Immature natural killer cell (primary cell): ENCODE measurements around the gene PYGO1. TPM values are rescaled to one million over a fixed set of nuclear protein-coding genes. Genes with fewer than 3 reads are reported as not detected.

Experiments used
- DNase-seq, 3 donors: peaks; one replicate each; pipeline ENCODE4 v3.0.0; 2022; ENCODE audit warnings: mixed read lengths in 1 of 3
- H3K27ac Mint-ChIP-seq, 6 donors: one replicate each; pipeline ENCODE4 v1.8.0; 2020; ENCODE audit warnings: mixed read lengths in 6 of 6, mild to moderate bottlenecking in 5 of 6, inconsistent platforms in 4 of 6, moderate library complexity in 3 of 6
- H3K27me3 Mint-ChIP-seq, 3 donors: one replicate each; pipeline ENCODE4 v1.8.0; 2020 to 2021; ENCODE audit warnings: low read depth in 3 of 3, mild to moderate bottlenecking in 3 of 3, mixed read lengths in 3 of 3, moderate library complexity in 3 of 3, inconsistent platforms in 1 of 3
- H3K36me3 Mint-ChIP-seq, 3 donors: one replicate each; pipeline ENCODE4 v1.8.0; 2020; ENCODE audit warnings: mixed read lengths in 3 of 3, inconsistent platforms in 2 of 3, mild to moderate bottlenecking in 2 of 3
- H3K4me1 Mint-ChIP-seq, 2 donors: one replicate each; pipeline ENCODE4 v1.8.0; 2020; ENCODE audit warnings: inconsistent platforms in 2 of 2, mild to moderate bottlenecking in 2 of 2, mixed read lengths in 2 of 2, moderate library complexity in 1 of 2
- H3K4me3 Mint-ChIP-seq, 5 donors: one replicate each; pipeline ENCODE4 v1.8.0; 2020; ENCODE audit warnings: mild to moderate bottlenecking in 5 of 5, mixed read lengths in 5 of 5, inconsistent platforms in 3 of 5, moderate library complexity in 3 of 5
- H3K9me3 Mint-ChIP-seq, 6 donors: one replicate each; pipeline ENCODE4 v1.8.0; 2020; ENCODE audit warnings: mild to moderate bottlenecking in 6 of 6, mixed read lengths in 6 of 6, inconsistent platforms in 4 of 6, moderate library complexity in 3 of 6
- polyA plus RNA-seq, 3 donors: library from polyadenylated mRNA; unstranded; fragments of 300-500 nt; fragmentation: Illumina TruSeq; gene quantifications; one replicate each; pipeline ENCODE4 v1.2.3, GENCODE V29; 2021

The PYGO1 gene
- polyA plus RNA-seq = not detected

GRCh38 chr15:55588070-55588814 is at the start of gene PYGO1:
TSS of gene PYGO1 (minus strand) at chr15:55588345. CDS start at chr15:55587883, 462 bp downstream.
- H3K36me3 Mint-ChIP-seq = no peaks in the 10 kb centered on the region
- H3K4me1 Mint-ChIP-seq = peaks cover 4 to 6% of the 10 kb centered on the region in 2 donors
- peak; percentile 8 to 19 (median 11) for DNase-seq
- peak within 1 kb of the TSS; percentile 74 to 80 (median 77) for H3K4me3 Mint-ChIP-seq
- peaks cover 3 to 17% (median 5%) of the 10 kb centered on the region in 3 donors for H3K27me3 Mint-ChIP-seq
- H3K9me3 Mint-ChIP-seq = no peaks in the 10 kb centered on the region
- H3K27ac Mint-ChIP-seq = no peak within 1 kb of the TSS

- DNase-seq = no peak
- H3K9me3 Mint-ChIP-seq = peaks cover 0 to 2% (median 0%) of the 10 kb centered on the region in 6 donors
- H3K4me3 Mint-ChIP-seq = no peak overlapping the region
- H3K36me3 Mint-ChIP-seq = no peaks in the 10 kb centered on the region
- H3K27me3 Mint-ChIP-seq = peaks cover 0 to 5% (median 3%) of the 10 kb centered on the region in 3 donors
- no peaks in the 10 kb centered on the region for H3K4me1 Mint-ChIP-seq
- H3K27ac Mint-ChIP-seq = no peak overlapping the region
Measured at GRCh38 chr15:55637086-55637485, 48.9 kb upstream of the PYGO1 start.

DNA sequence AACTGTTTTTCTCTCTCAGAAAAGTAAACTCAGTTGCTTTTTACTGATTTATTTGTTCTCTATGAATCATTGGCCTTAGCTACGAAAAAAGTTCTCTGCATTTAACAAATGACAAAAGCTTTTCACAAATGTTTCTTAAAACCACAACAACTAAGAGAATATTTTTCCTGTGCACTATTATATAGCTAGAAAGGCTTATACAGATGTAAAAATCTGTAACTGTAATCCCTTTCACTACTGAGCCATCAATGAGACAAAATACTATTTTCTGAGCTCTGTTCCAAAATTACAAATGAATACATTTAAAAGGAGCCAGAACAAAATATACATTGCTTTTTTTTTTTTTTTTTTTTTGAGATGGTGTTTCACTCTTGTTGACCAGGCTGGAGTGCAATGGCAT is 45.6 kb upstream of the PYGO1 start:
- peaks cover 1 to 5% (median 2%) of the 10 kb centered on the region in 3 donors for H3K27me3 Mint-ChIP-seq
- no peak overlapping the region for H3K4me3 Mint-ChIP-seq
- H3K27ac Mint-ChIP-seq = no peak overlapping the region
- no peak for DNase-seq
- no peaks in the 10 kb centered on the region for H3K36me3 Mint-ChIP-seq
- no peaks in the 10 kb centered on the region for H3K4me1 Mint-ChIP-seq
- peaks cover 0 to 2% (median 0%) of the 10 kb centered on the region in 6 donors for H3K9me3 Mint-ChIP-seq

DNA sequence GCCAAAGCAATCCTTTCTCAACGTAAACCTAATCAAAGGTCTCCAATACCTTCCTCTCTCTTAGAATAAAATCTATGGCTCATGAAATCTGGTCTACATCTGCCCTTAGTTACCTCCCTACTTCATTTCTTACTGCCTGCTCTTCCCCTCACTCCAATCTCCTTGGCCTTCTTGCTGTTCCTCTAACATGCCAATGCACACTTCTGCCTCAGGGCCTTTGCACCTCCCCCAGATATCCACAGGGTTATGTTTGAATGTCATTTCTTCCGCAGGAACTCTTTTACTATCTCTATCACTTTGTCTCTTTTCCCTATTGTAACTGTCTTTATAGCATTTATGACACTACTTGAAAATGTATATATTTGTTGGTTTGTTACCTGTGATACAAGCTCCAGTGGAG is 44.3 kb upstream of the PYGO1 start:
- no peaks in the 10 kb centered on the region for H3K36me3 Mint-ChIP-seq
- peaks cover 0 to 2% (median 0%) of the 10 kb centered on the region in 6 donors for H3K9me3 Mint-ChIP-seq
- DNase-seq = no peak
- H3K4me1 Mint-ChIP-seq = no peaks in the 10 kb centered on the region
- peaks cover 1 to 4% (median 2%) of the 10 kb centered on the region in 3 donors for H3K27me3 Mint-ChIP-seq
- no peak overlapping the region for H3K27ac Mint-ChIP-seq
- no peak overlapping the region for H3K4me3 Mint-ChIP-seq

- H3K27me3 Mint-ChIP-seq = peaks cover 1 to 3% (median 2%) of the 10 kb centered on the region in 3 donors
- no peaks in the 10 kb centered on the region for H3K4me1 Mint-ChIP-seq
- no peaks in the 10 kb centered on the region for H3K9me3 Mint-ChIP-seq
- no peak for DNase-seq
- H3K36me3 Mint-ChIP-seq = no peaks in the 10 kb centered on the region
- H3K4me3 Mint-ChIP-seq = no peak overlapping the region
- no peak overlapping the region for H3K27ac Mint-ChIP-seq
Measured at GRCh38 chr15:55630858-55631257, 42.7 kb upstream of the PYGO1 start.

- H3K4me3 Mint-ChIP-seq = no peak overlapping the region
- no peaks in the 10 kb centered on the region for H3K4me1 Mint-ChIP-seq
- DNase-seq = no peak
- H3K9me3 Mint-ChIP-seq = no peaks in the 10 kb centered on the region
- H3K27me3 Mint-ChIP-seq = peaks cover 0 to 2% (median 1%) of the 10 kb centered on the region in 3 donors
- H3K36me3 Mint-ChIP-seq = no peaks in the 10 kb centered on the region
- no peak overlapping the region for H3K27ac Mint-ChIP-seq
Measured at GRCh38 chr15:55628369-55628730, 40.2 kb upstream of the PYGO1 start.

- H3K4me3 Mint-ChIP-seq = no peak overlapping the region
- no peak for DNase-seq
Measured at GRCh38 chr15:55627730-55628368, 39.7 kb upstream of the PYGO1 start.

GRCh38 chr15:55619783-55620182 is 31.6 kb upstream of the PYGO1 start:
- Mint-ChIP-seq H3K27me3 (peaks cover 4 to 9% (median 8%) of the 10 kb centered on the region in 3 donors), H3K27ac (no peak overlapping the region), H3K9me3 (no peaks in the 10 kb centered on the region), H3K4me3 (no peak overlapping the region), H3K36me3 (no peaks in the 10 kb centered on the region), H3K4me1 (no peaks in the 10 kb centered on the region)
- DNase-seq = no peak

More at GRCh38 chr15:55627730-55628368, 39.7 kb upstream of the PYGO1 start:
- Mint-ChIP-seq H3K9me3 (no peaks in the 10 kb centered on the region), H3K27me3 (peaks cover 0 to 2% (median 1%) of the 10 kb centered on the region in 3 donors), H3K27ac (peak overlapping the region in 1 of 6 donors; percentile 65), H3K36me3 (no peaks in the 10 kb centered on the region), H3K4me1 (no peaks in the 10 kb centered on the region)

DNA sequence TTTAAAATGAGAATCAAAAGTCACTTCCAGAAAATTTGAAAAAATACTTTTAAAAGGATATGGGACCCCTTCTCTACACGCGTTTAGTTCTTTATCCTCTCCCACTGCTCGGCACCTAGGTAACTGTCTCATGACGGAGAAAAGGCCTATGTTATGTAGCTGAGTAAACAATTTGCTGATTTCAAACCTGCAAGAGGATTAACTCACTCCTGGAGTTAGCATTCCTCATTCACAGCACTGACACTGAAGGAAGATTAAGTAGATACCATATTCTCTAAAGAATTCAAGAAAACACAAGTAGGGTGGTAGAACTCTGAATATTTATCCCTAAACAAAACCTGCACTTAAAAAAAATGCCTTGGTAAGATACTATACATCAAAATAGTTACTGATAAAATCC is 30.2 kb upstream of the PYGO1 start:
- H3K4me1 Mint-ChIP-seq = no peaks in the 10 kb centered on the region
- no peaks in the 10 kb centered on the region for H3K9me3 Mint-ChIP-seq
- H3K27me3 Mint-ChIP-seq = peaks cover 4 to 9% (median 8%) of the 10 kb centered on the region in 3 donors
- no peaks in the 10 kb centered on the region for H3K36me3 Mint-ChIP-seq
- no peak overlapping the region for H3K4me3 Mint-ChIP-seq
- H3K27ac Mint-ChIP-seq = no peak overlapping the region
- DNase-seq = no peak

DNA sequence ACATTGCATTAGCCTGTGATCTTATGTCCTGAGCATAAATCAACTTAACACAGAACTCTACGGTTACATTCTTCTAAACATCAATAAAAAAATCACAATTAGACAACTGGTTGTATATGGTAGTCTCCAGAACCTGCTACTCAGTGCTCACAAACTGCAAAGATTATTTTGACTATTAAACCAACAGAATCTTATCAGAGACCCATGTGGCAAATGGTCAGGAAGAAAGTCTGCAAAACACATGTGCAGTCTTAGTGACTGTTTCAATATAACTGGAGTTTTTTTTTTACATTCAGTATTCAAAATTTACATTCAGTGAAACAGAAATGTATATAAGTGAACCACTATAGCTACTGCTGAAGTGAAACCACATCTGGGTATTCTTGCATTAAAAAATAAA is 27.3 kb upstream of the PYGO1 start:
- no peak overlapping the region for H3K27ac Mint-ChIP-seq
- H3K4me1 Mint-ChIP-seq = no peaks in the 10 kb centered on the region
- H3K27me3 Mint-ChIP-seq = peaks cover 4 to 15% (median 7%) of the 10 kb centered on the region in 3 donors
- no peaks in the 10 kb centered on the region for H3K36me3 Mint-ChIP-seq
- H3K4me3 Mint-ChIP-seq = no peak overlapping the region
- H3K9me3 Mint-ChIP-seq = no peaks in the 10 kb centered on the region
- no peak for DNase-seq

GRCh38 chr15:55613727-55614126 is 25.6 kb upstream of the PYGO1 start:
- H3K27me3 Mint-ChIP-seq = peaks cover 2 to 15% (median 4%) of the 10 kb centered on the region in 3 donors
- H3K4me3 Mint-ChIP-seq = no peak overlapping the region
- H3K36me3 Mint-ChIP-seq = no peaks in the 10 kb centered on the region
- H3K4me1 Mint-ChIP-seq = no peaks in the 10 kb centered on the region
- peaks cover 0 to 4% (median 0%) of the 10 kb centered on the region in 6 donors for H3K9me3 Mint-ChIP-seq
- H3K27ac Mint-ChIP-seq = no peak overlapping the region
- DNase-seq = no peak

- H3K27ac Mint-ChIP-seq = no peak overlapping the region
- no peaks in the 10 kb centered on the region for H3K4me1 Mint-ChIP-seq
- H3K4me3 Mint-ChIP-seq = no peak overlapping the region
- peaks cover 0 to 8% (median 0%) of the 10 kb centered on the region in 6 donors for H3K9me3 Mint-ChIP-seq
- peaks cover 0 to 3% (median under 1%) of the 10 kb centered on the region in 3 donors for H3K27me3 Mint-ChIP-seq
- DNase-seq = no peak
- no peaks in the 10 kb centered on the region for H3K36me3 Mint-ChIP-seq
Measured at GRCh38 chr15:55606214-55606613, 18.1 kb upstream of the PYGO1 start.

DNA sequence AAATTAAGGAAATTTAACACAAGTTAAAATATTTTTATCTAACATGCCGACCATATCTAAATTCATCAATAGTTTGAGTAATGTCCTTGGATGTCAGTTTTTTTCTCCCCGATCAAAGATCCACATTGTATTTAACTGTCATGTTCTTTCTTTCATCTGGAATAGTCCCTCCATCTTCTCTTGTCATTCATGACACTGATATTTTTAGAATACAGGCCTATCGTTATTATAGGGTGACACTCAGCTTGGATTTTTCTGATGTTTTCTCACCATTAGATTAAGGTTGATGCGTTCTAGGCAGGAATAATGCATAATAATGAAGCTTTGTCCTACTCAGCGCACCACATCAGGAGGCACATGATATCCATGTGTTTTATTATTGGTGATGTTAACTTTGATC is 13.2 kb upstream of the PYGO1 start:
- Mint-ChIP-seq H3K27me3 (peaks cover 0 to 9% (median 6%) of the 10 kb centered on the region in 3 donors), H3K4me3 (no peak overlapping the region), H3K4me1 (no peaks in the 10 kb centered on the region), H3K27ac (no peak overlapping the region), H3K36me3 (no peaks in the 10 kb centered on the region), H3K9me3 (peaks cover 0 to 4% (median 0%) of the 10 kb centered on the region in 6 donors)
- DNase-seq = no peak

DNA sequence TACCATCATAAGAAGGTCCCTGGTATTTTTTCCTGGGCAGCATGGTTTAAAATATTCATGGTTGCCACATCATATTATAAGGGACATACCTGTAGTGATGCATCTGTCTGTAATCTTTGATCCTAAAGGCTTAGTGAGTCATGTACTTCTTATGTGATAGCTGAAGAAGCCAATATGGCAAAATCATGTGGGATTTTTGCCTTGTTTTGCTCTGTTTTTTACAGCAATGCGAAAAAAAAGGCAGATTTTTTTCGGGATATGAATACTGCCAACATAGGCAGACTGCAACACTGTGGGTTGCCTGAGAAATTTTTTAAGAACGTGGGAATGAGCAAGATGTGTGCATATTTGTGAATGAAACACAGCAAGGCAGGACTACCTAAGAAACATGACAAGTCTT is 11.3 kb upstream of the PYGO1 start:
- Mint-ChIP-seq H3K27ac (no peak overlapping the region), H3K27me3 (peaks cover 2 to 9% (median 9%) of the 10 kb centered on the region in 3 donors), H3K36me3 (no peaks in the 10 kb centered on the region), H3K4me3 (no peak overlapping the region), H3K4me1 (no peaks in the 10 kb centered on the region), H3K9me3 (no peaks in the 10 kb centered on the region)
- no peak for DNase-seq
